Tibial nerve (tissue), 4 donors: ENCODE data around the gene CORO2A. TPM values are rescaled to one million over a fixed set of nuclear protein-coding genes. Genes with fewer than 3 reads are reported as not detected.
A peak's percentile ranks its signal among the peaks of the same experiment; 100 is the strongest.

ENCODE experiments used
- DNase-seq, 2 donors: peaks; one replicate each; pipeline ENCODE4 v3.0.0-alpha.2; 2019; ENCODE audit warnings: low spot score in 2 of 2
- H3K27ac ChIP-seq, 4 donors: fragments of 200-600 bp; sonication (generic) in 3 of 4; one replicate each; pipeline ENCODE4 v1.5.1; 2017 to 2019; ENCODE audit warnings: mild to moderate bottlenecking in 1 of 4
- H3K27me3 ChIP-seq, 2 donors: fragments of 200-600 bp; sonication (generic) in 1 of 2; one replicate each; pipeline versions ENCODE4 v1.5.1 to v1.6.0; 2017 to 2019
- H3K36me3 ChIP-seq, 3 donors: fragments of 200-600 bp; sonication (generic); one replicate each; pipeline ENCODE4 v1.5.1; 2018 to 2019
- H3K4me1 ChIP-seq, 4 donors: fragments of 200-600 bp; sonication (generic) in 3 of 4; one replicate each; pipeline ENCODE4 v1.5.1; 2017 to 2019
- H3K4me3 ChIP-seq, 4 donors: fragments of 200-600 bp; sonication (generic) in 3 of 4; one replicate each; pipeline ENCODE4 v1.5.1; 2017 to 2019; ENCODE audit warnings: mild to moderate bottlenecking in 1 of 4, moderate library complexity in 1 of 4
- H3K9me3 ChIP-seq, 4 donors: fragments of 200-600 bp; sonication (generic) in 3 of 4; one replicate each; pipeline ENCODE4 v1.5.1; 2017 to 2019
- EP300 ChIP-seq, 2 donors: sonication (generic); formaldehyde crosslinking; IDR thresholded peaks; one replicate each; pipeline ENCODE4 v1.6.1; 2017; ENCODE audit warnings: antibody characterized with exemption in 2 of 2, mild to moderate bottlenecking in 1 of 2
- POLR2A ChIP-seq, 2 donors: fragments of 450-650 bp; IDR thresholded peaks; one replicate each; pipeline ENCODE4 v1.6.1; 2017; ENCODE audit warnings: antibody characterized with exemption in 2 of 2, mild to moderate bottlenecking in 2 of 2, moderate library complexity in 2 of 2
- WGBS, 2 donors: methylation state at CpG; one replicate each; pipeline ENCODE4 v1.1.5; 2018; 5-methylcytosine and 5-hydroxymethylcytosine counted together
- total RNA-seq, 4 donors: library from RNA; depleted of rRNA; stranded (reverse); fragments of >200 nt; gene quantifications; one replicate each; pipeline ENCODE4 v1.1.0, GENCODE V29; 2016
- TF ChIP-seq, protein P1 (sequence below), 5 experiments: fragments of 200-600 bp in 3 of 5; fragments of 450-650 bp in 2 of 5; sonication (generic) in 3 of 5; IDR thresholded peaks; one replicate each; pipeline ENCODE4 v1.5.1; 2016 to 2019; ENCODE audit warnings: antibody characterized with exemption in 5 of 5, mild to moderate bottlenecking in 3 of 5, moderate library complexity in 2 of 5

Gene CORO2A
- total RNA-seq, 4 donors from 2014 or later, result 1.9 to 3.3 (median 3.2) TPM

DNA sequence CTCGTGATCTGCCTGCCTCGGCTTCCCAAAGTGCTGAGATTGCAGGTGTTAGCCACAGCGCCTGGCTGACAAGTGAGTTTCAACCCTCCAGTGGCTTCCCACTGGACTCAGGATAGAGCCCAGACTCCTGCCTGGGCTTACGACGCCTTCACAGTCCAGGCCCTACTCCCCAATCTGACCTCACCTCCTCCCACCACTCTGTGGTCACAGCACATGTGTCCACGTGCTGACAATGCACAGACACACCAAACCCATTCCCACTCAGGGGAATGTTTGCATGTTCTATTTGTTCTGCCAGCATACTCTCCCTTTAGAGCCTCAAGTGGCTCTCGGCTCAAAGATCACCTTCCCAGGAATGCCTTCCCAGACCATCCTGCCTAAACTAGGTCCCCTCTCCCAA lies 42.3 kb downstream of the CORO2A start:
- DNase-seq, result no peak
- H3K27ac ChIP-seq, result no peak overlapping the region
- no peak overlapping the region for H3K4me3 ChIP-seq
- H3K36me3 ChIP-seq, result no peaks in the 10 kb centered on the region
- WGBS, 2 donors, result 77 to 78% methylated on average over 7 of the region's 7 CpGs
- H3K9me3 ChIP-seq, result peaks cover 0 to 3% (median 0%) of the 10 kb centered on the region in 4 donors
- H3K4me1 ChIP-seq, result no peaks in the 10 kb centered on the region
- no peaks in the 10 kb centered on the region for H3K27me3 ChIP-seq
- TF ChIP-seq, protein P1, sequence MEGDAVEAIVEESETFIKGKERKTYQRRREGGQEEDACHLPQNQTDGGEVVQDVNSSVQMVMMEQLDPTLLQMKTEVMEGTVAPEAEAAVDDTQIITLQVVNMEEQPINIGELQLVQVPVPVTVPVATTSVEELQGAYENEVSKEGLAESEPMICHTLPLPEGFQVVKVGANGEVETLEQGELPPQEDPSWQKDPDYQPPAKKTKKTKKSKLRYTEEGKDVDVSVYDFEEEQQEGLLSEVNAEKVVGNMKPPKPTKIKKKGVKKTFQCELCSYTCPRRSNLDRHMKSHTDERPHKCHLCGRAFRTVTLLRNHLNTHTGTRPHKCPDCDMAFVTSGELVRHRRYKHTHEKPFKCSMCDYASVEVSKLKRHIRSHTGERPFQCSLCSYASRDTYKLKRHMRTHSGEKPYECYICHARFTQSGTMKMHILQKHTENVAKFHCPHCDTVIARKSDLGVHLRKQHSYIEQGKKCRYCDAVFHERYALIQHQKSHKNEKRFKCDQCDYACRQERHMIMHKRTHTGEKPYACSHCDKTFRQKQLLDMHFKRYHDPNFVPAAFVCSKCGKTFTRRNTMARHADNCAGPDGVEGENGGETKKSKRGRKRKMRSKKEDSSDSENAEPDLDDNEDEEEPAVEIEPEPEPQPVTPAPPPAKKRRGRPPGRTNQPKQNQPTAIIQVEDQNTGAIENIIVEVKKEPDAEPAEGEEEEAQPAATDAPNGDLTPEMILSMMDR (IDR thresholded peaks at IDR 0.05), result no peak
- no peak for TF ChIP-seq EP300 (IDR thresholded peaks at IDR 0.05)
- TF ChIP-seq POLR2A (IDR thresholded peaks at IDR 0.05), result no peak

- no peak for TF ChIP-seq POLR2A (IDR thresholded peaks at IDR 0.05)
- TF ChIP-seq, protein P1 (IDR thresholded peaks at IDR 0.05), result no peak
- no peak for TF ChIP-seq EP300 (IDR thresholded peaks at IDR 0.05)
- H3K4me1 ChIP-seq, result no peaks in the 10 kb centered on the region
- no peak for DNase-seq
- no peaks in the 10 kb centered on the region for H3K27me3 ChIP-seq
- 63 to 80% methylated on average over 3 of the region's 3 CpGs for WGBS, 2 donors
- no peak overlapping the region for H3K27ac ChIP-seq
- H3K4me3 ChIP-seq, result no peak overlapping the region
- H3K9me3 ChIP-seq, result peaks cover 0 to 3% (median 0%) of the 10 kb centered on the region in 4 donors
- no peaks in the 10 kb centered on the region for H3K36me3 ChIP-seq
Observed at GRCh38 chr9:98149422-98149821, 43.0 kb downstream of the CORO2A start.

DNA sequence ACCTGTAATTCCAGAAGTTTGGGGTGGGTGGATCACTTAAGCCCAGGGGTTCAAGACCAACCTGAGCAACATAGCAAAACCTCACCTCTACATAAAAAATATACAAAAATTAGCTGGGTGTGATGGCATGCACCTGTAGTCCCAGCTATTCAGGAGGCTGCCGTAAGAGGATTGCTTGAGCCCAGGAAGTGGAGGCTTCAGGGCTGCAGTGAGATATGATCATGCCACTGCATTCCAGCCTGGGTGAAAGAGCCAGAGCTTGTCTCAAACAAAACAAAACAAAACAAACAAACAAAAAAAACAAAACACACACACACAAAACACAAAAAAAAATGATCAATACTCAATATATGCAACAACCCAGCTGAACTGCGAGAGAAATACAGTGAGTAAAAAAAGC lies 44.0 kb downstream of the CORO2A start:
- DNase-seq, result no peak
- H3K4me1 ChIP-seq, result no peaks in the 10 kb centered on the region
- TF ChIP-seq EP300 (IDR thresholded peaks at IDR 0.05) (no peak), POLR2A (IDR thresholded peaks at IDR 0.05) (no peak)
- TF ChIP-seq, protein P1 (IDR thresholded peaks at IDR 0.05), result no peak
- H3K36me3 ChIP-seq, result no peaks in the 10 kb centered on the region
- H3K9me3 ChIP-seq, result peaks cover 0 to 3% (median 0%) of the 10 kb centered on the region in 4 donors
- no peak overlapping the region for H3K27ac ChIP-seq
- WGBS, 2 donors, result 84 to 85% methylated on average over 2 of the region's 2 CpGs
- H3K4me3 ChIP-seq, result no peak overlapping the region
- H3K27me3 ChIP-seq, result no peaks in the 10 kb centered on the region

- H3K4me3 ChIP-seq, result no peak overlapping the region
- no peak overlapping the region for H3K27ac ChIP-seq
- H3K36me3 ChIP-seq, result no peaks in the 10 kb centered on the region
- peaks cover 0 to 3% (median 0%) of the 10 kb centered on the region in 4 donors for H3K9me3 ChIP-seq
- 82 to 85% methylated on average over 2 of the region's 2 CpGs for WGBS, 2 donors
- H3K4me1 ChIP-seq, result no peaks in the 10 kb centered on the region
- DNase-seq, result no peak
- no peaks in the 10 kb centered on the region for H3K27me3 ChIP-seq
- TF ChIP-seq, protein P1 (IDR thresholded peaks at IDR 0.05), result no peak
- TF ChIP-seq EP300 (IDR thresholded peaks at IDR 0.05), result no peak
- TF ChIP-seq POLR2A (IDR thresholded peaks at IDR 0.05), result no peak
Observed at GRCh38 chr9:98147582-98147981, 44.9 kb downstream of the CORO2A start.

- peak overlapping the region in 1 of 4 donors; percentile 70 for H3K27ac ChIP-seq
- TF ChIP-seq EP300 (IDR thresholded peaks at IDR 0.05) (no peak), POLR2A (IDR thresholded peaks at IDR 0.05) (no peak)
- TF ChIP-seq, protein P1 (IDR thresholded peaks at IDR 0.05), result no peak
- no peaks in the 10 kb centered on the region for H3K36me3 ChIP-seq
- no peak for DNase-seq
- H3K27me3 ChIP-seq, result no peaks in the 10 kb centered on the region
- no peak overlapping the region for H3K4me3 ChIP-seq
- H3K9me3 ChIP-seq, result no peaks in the 10 kb centered on the region
- 65 to 75% methylated on average over 7 of the region's 7 CpGs for WGBS, 2 donors
- no peaks in the 10 kb centered on the region for H3K4me1 ChIP-seq
Observed at GRCh38 chr9:98146101-98146991, 46.1 kb downstream of the CORO2A start.
